ENCODE results near the gene CMTR2.

DNA sequence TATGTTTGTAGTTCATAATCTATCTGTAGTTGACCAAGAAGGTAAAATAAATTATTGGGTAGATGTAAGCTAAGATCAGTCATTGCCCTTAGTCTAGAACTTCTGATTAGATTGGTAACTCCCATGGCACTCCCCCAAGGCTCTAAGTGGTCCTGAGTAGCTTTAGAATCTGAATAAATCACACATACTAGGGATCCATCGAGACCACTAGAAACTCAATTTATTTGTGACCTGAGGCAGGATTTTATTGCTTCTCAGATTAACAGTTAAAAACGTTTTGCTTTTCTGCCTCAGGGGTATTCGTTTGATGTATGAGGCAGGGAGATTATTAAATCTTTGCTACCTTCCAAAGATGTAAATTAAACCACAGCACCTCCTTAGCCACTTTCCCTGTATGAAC is 24.9 kb downstream of the CMTR2 start:
- TF ChIP-seq CTCF (IDR thresholded peaks at IDR 0.05) (no peak), EZH2 (IDR thresholded peaks at IDR 0.05; ENCODE audit: borderline replicate concordance, insufficient read depth, low read depth, low read length, poor library complexity, severe bottlenecking) (no peak)

Data from B cell (primary cell).